ENCODE results near the gene NOTCH1.

- TF ChIP-seq CTCF (conservative IDR thresholded peaks at IDR 0.05; ENCODE audit: low read depth, low read length): no peak
- no peak for TF ChIP-seq CEBPB (IDR thresholded peaks at IDR 0.05; ENCODE audit: low read depth, low read length)
- no peak for TF ChIP-seq POLR2A (IDR thresholded peaks at IDR 0.05; ENCODE audit: low read depth, low read length)
- TF ChIP-seq RAD21 (IDR thresholded peaks at IDR 0.05; ENCODE audit: low read length): no peak
Observed at GRCh38 chr9:136525841-136526499, 19.9 kb downstream of the NOTCH1 start.

Data from IMR-90 (cell line).